ENCODE results near the gene MTCL1.

- TF ChIP-seq CTCF (IDR thresholded peaks at IDR 0.05; ENCODE audit: low read length) (no peak), EZH2 (IDR thresholded peaks at IDR 0.05; ENCODE audit: borderline replicate concordance, low read length) (no peak)
These were observed 161.3 kb downstream of the MTCL1 start for GRCh38 chr18:8866679-8867078.
